ENCODE results near the gene GRIK3. TPM values are rescaled to one million over a fixed set of nuclear protein-coding genes. Genes with fewer than 3 reads are reported as not detected.

The GRIK3 gene
- total and polyA plus RNA-seq, 2 experiments from 2014 or later: 0.31 to 2.9 TPM

DNA sequence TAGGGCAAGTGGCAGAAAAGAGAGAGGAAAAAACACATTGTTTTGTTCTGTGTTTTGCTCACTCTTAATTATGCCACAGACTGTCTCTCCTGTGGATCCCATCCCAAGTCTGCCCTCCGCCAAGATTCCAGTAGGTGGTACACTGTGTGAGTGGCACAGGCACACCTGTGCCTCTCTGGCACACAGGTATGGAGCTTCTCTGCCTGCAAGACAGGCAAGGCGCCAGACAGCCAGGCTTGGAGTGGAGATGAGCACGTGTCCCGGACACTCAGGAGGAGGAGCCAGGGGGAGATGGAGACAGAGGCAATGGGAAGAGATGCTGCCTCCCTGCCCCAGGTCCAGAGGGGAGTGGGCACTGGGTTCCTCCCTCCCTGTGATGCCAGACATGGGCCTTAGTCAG is 6.5 kb upstream of the GRIK3 start:
- Histone ChIP-seq H4K20me1 (replicated peaks; ENCODE audit: insufficient read depth) (no peaks in the 10 kb centered on the region), H3K36me3 (ENCODE audit: insufficient read depth) (no peaks in the 10 kb centered on the region), H3K79me2 (replicated peaks; ENCODE audit: insufficient read depth) (no peaks in the 10 kb centered on the region), H3K4me3 (no peak overlapping the region; the same call in 1 of the 2 replicates), H3K9me2 (ENCODE audit: insufficient read depth) (0 out of 2 replicates have a peak, but pooled peaks cover 4% of the 10 kb centered on the region), H3K4me1 (ENCODE audit: insufficient read depth) (peaks cover 77% of the 10 kb centered on the region), H3K27me3 (ENCODE audit: insufficient read depth) (peaks cover 19% of the 10 kb centered on the region), H3K27ac (ENCODE audit: low read depth) (no peak overlapping the region), H3K4me2 (peak overlapping the region; percentile 62), H2AFZ (peak overlapping the region; percentile 43; the same call in 1 of the 2 replicates), H3F3A (replicated peaks; ENCODE audit: low read depth) (peaks cover 5% of the 10 kb centered on the region; the same call in 1 of the 2 replicates)
- no peaks in the 10 kb centered on the region for H3K36me3 Mint-ChIP-seq (ENCODE audit: low read depth)
- TF ChIP-seq, protein P1, sequence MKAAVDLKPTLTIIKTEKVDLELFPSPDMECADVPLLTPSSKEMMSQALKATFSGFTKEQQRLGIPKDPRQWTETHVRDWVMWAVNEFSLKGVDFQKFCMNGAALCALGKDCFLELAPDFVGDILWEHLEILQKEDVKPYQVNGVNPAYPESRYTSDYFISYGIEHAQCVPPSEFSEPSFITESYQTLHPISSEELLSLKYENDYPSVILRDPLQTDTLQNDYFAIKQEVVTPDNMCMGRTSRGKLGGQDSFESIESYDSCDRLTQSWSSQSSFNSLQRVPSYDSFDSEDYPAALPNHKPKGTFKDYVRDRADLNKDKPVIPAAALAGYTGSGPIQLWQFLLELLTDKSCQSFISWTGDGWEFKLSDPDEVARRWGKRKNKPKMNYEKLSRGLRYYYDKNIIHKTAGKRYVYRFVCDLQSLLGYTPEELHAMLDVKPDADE (IDR thresholded peaks at IDR 0.05): no peak
- no peak for TF ChIP-seq NANOG (IDR thresholded peaks at IDR 0.05; ENCODE audit: borderline replicate concordance)
- TF ChIP-seq STAT1 (IDR thresholded peaks at IDR 0.05; ENCODE audit: unreplicated experiment): no peak
- TF ChIP-seq EZH2 (IDR thresholded peaks at IDR 0.05; ENCODE audit: low read depth, unreplicated experiment): no peak
- TF ChIP-seq, protein P2, sequence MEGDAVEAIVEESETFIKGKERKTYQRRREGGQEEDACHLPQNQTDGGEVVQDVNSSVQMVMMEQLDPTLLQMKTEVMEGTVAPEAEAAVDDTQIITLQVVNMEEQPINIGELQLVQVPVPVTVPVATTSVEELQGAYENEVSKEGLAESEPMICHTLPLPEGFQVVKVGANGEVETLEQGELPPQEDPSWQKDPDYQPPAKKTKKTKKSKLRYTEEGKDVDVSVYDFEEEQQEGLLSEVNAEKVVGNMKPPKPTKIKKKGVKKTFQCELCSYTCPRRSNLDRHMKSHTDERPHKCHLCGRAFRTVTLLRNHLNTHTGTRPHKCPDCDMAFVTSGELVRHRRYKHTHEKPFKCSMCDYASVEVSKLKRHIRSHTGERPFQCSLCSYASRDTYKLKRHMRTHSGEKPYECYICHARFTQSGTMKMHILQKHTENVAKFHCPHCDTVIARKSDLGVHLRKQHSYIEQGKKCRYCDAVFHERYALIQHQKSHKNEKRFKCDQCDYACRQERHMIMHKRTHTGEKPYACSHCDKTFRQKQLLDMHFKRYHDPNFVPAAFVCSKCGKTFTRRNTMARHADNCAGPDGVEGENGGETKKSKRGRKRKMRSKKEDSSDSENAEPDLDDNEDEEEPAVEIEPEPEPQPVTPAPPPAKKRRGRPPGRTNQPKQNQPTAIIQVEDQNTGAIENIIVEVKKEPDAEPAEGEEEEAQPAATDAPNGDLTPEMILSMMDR (conservative IDR thresholded peaks at IDR 0.05; ENCODE audit: low read depth in 2 of 2): no peak
- no peak for TF ChIP-seq ZNF331 (CRISPR knock-in tag; IDR thresholded peaks at IDR 0.05; ENCODE audit: low read depth)
- H3K4me3 Mint-ChIP-seq: no peak overlapping the region
- H3K27me3 Mint-ChIP-seq (ENCODE audit: insufficient read depth, low read depth, poor library complexity): peaks cover 16% of the 10 kb centered on the region
- H3K9me3 Mint-ChIP-seq: no peaks in the 10 kb centered on the region
- DNase-seq (ENCODE audit: low spot score): no peak
- ATAC-seq: no peak
- peaks cover 87% of the 10 kb centered on the region for H3K4me1 Mint-ChIP-seq
- no peak overlapping the region for H3K27ac Mint-ChIP-seq

DNA sequence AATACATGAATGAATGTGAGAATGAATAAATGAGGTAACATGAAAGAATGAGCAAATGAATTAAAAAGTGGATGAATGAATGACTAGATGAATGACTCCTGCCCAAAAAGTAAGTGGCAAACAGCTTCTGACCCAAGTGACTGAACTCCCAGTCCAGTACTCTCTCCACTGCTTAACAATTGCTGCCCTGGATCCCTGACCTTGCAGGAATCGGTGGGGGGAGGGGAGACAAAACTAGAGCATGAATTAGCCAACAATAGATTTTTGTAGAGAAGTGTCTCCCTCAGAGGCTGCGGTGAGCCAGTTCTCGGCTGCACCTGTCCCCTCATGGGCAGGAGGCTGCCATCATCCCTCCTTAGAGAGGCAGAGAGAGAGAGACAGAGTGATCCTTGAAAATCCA is 5.9 kb upstream of the GRIK3 start:
- Histone ChIP-seq H2AFZ (peak overlapping the region; percentile 43; the same call in 1 of the 2 replicates), H3K4me1 (ENCODE audit: insufficient read depth) (peaks cover 82% of the 10 kb centered on the region), H3K79me2 (replicated peaks; ENCODE audit: insufficient read depth) (no peaks in the 10 kb centered on the region), H3K36me3 (ENCODE audit: insufficient read depth) (no peaks in the 10 kb centered on the region), H3K4me2 (peak overlapping the region; percentile 62), H4K20me1 (replicated peaks; ENCODE audit: insufficient read depth) (no peaks in the 10 kb centered on the region), H3K9me2 (ENCODE audit: insufficient read depth) (0 out of 2 replicates have a peak, but pooled peaks cover 4% of the 10 kb centered on the region), H3K4me3 (peak overlapping the region; percentile 27; the same call in 1 of the 2 replicates), H3F3A (replicated peaks; ENCODE audit: low read depth) (peaks cover 11% of the 10 kb centered on the region; the same call in 1 of the 2 replicates), H3K27me3 (ENCODE audit: insufficient read depth) (peaks cover 24% of the 10 kb centered on the region), H3K27ac (ENCODE audit: low read depth) (no peak overlapping the region)
- Mint-ChIP-seq H3K36me3 (ENCODE audit: low read depth) (no peaks in the 10 kb centered on the region), H3K9me3 (no peaks in the 10 kb centered on the region; the same call in 2 of the 3 replicates), H3K27ac (no peak overlapping the region), H3K27me3 (ENCODE audit: insufficient read depth, low read depth, poor library complexity) (peaks cover 21% of the 10 kb centered on the region), H3K4me1 (peaks cover 92% of the 10 kb centered on the region), H3K4me3 (no peak overlapping the region; the same call in 2 of the 3 replicates)
- peak; percentile 46 for DNase-seq (ENCODE audit: low spot score)
- ATAC-seq: no peak
- no peak for TF ChIP-seq POLR2AphosphoS5 (IDR thresholded peaks at IDR 0.05; ENCODE audit: low read depth)
